WERI-Rb-1 (cell line): ENCODE measurements around the gene BDP1.

Source experiments
- DNase-seq: peaks from one replicate; pipeline ENCODE4 v3.0.0-alpha.2; 2020
- H3K27ac ChIP-seq: fragments of 250-450 bp; sonication (Bioruptor Pico); 2 replicates; pipeline ENCODE4 v1.5.1; 2020; ENCODE audit warnings: mild to moderate bottlenecking, moderate library complexity
- H3K27me3 ChIP-seq: fragments of 250-450 bp; sonication (Bioruptor Pico); 2 replicates; pipeline ENCODE4 v1.5.1; 2021; ENCODE audit warnings: mild to moderate bottlenecking, low read depth, moderate library complexity; ENCODE audit not compliant: insufficient read depth, severe bottlenecking
- H3K36me3 ChIP-seq: fragments of 250-450 bp; sonication (Bioruptor Pico); 2 replicates; pipeline ENCODE4 v1.5.1; 2020; ENCODE audit warnings: mild to moderate bottlenecking, moderate library complexity
- H3K4me3 ChIP-seq: 2 replicates; pipeline ENCODE4 v1.5.1; 2011; ENCODE audit warnings: low read depth, mild to moderate bottlenecking, control low read depth, low read length
- H3K9me3 ChIP-seq: fragments of 250-450 bp; sonication (Bioruptor Pico); 2 replicates; pipeline ENCODE4 v1.5.1; 2021; ENCODE audit warnings: mild to moderate bottlenecking, moderate library complexity; ENCODE audit not compliant: severe bottlenecking
- TF ChIP-seq, protein P1 (sequence below): IDR thresholded peaks from 2 replicates; pipeline ENCODE4 v1.5.1; 2011; ENCODE audit warnings: low read depth, mild to moderate bottlenecking, control low read depth, inconsistent platforms, low read length

The BDP1 gene

GRCh38 chr5:71615809-71616208 lies 160.4 kb downstream of the BDP1 start:
- no peak overlapping the region for H3K4me3 ChIP-seq
- no peaks in the 10 kb centered on the region for H3K27me3 ChIP-seq
- TF ChIP-seq, protein P1, sequence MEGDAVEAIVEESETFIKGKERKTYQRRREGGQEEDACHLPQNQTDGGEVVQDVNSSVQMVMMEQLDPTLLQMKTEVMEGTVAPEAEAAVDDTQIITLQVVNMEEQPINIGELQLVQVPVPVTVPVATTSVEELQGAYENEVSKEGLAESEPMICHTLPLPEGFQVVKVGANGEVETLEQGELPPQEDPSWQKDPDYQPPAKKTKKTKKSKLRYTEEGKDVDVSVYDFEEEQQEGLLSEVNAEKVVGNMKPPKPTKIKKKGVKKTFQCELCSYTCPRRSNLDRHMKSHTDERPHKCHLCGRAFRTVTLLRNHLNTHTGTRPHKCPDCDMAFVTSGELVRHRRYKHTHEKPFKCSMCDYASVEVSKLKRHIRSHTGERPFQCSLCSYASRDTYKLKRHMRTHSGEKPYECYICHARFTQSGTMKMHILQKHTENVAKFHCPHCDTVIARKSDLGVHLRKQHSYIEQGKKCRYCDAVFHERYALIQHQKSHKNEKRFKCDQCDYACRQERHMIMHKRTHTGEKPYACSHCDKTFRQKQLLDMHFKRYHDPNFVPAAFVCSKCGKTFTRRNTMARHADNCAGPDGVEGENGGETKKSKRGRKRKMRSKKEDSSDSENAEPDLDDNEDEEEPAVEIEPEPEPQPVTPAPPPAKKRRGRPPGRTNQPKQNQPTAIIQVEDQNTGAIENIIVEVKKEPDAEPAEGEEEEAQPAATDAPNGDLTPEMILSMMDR: no peak
- no peaks in the 10 kb centered on the region; the same call in 1 of the 2 replicates for H3K36me3 ChIP-seq
- DNase-seq: no peak
- H3K9me3 ChIP-seq: no peaks in the 10 kb centered on the region
- H3K27ac ChIP-seq: no peak overlapping the region
